Neural progenitor cell (in vitro differentiated cells): Measurements from ENCODE around the gene TNMD. TPM values are rescaled to one million over a fixed set of nuclear protein-coding genes. Genes with fewer than 3 reads are reported as not detected.

Source experiments
- DNase-seq: peaks from one replicate; pipeline ENCODE4 v3.0.0-alpha.2; 2016; ENCODE audit warnings: low spot score
- H2AFZ ChIP-seq: fragments of 200-600 bp; sonication (generic); replicated peaks from 2 replicates; pipeline ENCODE4 v1.6.1; 2016; ENCODE audit warnings: antibody characterized with exemption
- H3F3A ChIP-seq: fragments of 200-600 bp; sonication (generic); 2 replicates; pipeline ENCODE4 v1.6.1; 2016; ENCODE audit warnings: antibody characterized with exemption, low read depth
- H3K27ac ChIP-seq: fragments of 200-600 bp; sonication (generic); 2 replicates; pipeline ENCODE4 v1.5.1; 2016; ENCODE audit warnings: mild to moderate bottlenecking
- H3K27me3 ChIP-seq: fragments of 200-600 bp; sonication (generic); 2 replicates; pipeline ENCODE4 v1.6.1; 2016; ENCODE audit warnings: mild to moderate bottlenecking, moderate library complexity
- H3K36me3 ChIP-seq: fragments of 200-600 bp; sonication (generic); 2 replicates; pipeline ENCODE4 v1.5.1; 2016
- H3K4me1 ChIP-seq: fragments of 200-600 bp; sonication (generic); 2 replicates; pipeline ENCODE4 v1.6.1; 2016; ENCODE audit warnings: mixed run types
- H3K4me2 ChIP-seq: fragments of 200-600 bp; sonication (generic); 2 replicates; pipeline ENCODE4 v1.6.1; 2016
- H3K4me3 ChIP-seq: fragments of 200-600 bp; sonication (generic); 2 replicates; pipeline ENCODE4 v1.5.1; 2016
- H3K79me2 ChIP-seq: fragments of 200-600 bp; sonication (generic); 2 replicates; pipeline ENCODE4 v1.6.1; 2016; ENCODE audit warnings: low read depth
- H3K9ac ChIP-seq: fragments of 200-600 bp; sonication (generic); 2 replicates; pipeline ENCODE4 v1.6.1; 2016
- H3K9me3 ChIP-seq: fragments of 200-600 bp; sonication (generic); 2 replicates; pipeline ENCODE4 v1.5.1; 2016; ENCODE audit warnings: low read depth
- H4K20me1 ChIP-seq: fragments of 200-600 bp; sonication (generic); 2 replicates; pipeline ENCODE4 v1.6.1; 2016; ENCODE audit warnings: low read depth
- H3K27ac Mint-ChIP-seq: 3 replicates; pipeline ENCODE4 v1.8.0; 2021; ENCODE audit warnings: mixed read lengths
- H3K27me3 Mint-ChIP-seq: 2 replicates; pipeline ENCODE4 v1.8.0; 2022; ENCODE audit warnings: low read depth, mild to moderate bottlenecking, inconsistent platforms, moderate library complexity, mixed read lengths; ENCODE audit not compliant: insufficient read depth
- H3K36me3 Mint-ChIP-seq: 3 replicates; pipeline ENCODE4 v1.8.0; 2021; ENCODE audit warnings: mixed read lengths
- H3K4me1 Mint-ChIP-seq: 3 replicates; pipeline ENCODE4 v1.8.0; 2021; ENCODE audit warnings: mixed read lengths
- H3K4me3 Mint-ChIP-seq: 3 replicates; pipeline ENCODE4 v1.8.0; 2021; ENCODE audit warnings: mild to moderate bottlenecking, moderate library complexity, mixed read lengths
- H3K9me3 Mint-ChIP-seq: 3 replicates; pipeline ENCODE4 v1.8.0; 2020; ENCODE audit warnings: mixed read lengths
- CTCF ChIP-seq: fragments of 200-600 bp; sonication (generic); IDR thresholded peaks from 2 replicates; pipeline ENCODE4 v1.5.1; 2017; ENCODE audit warnings: antibody characterized with exemption, mild to moderate bottlenecking
- EZH2 ChIP-seq: fragments of 200-600 bp; sonication (generic); IDR thresholded peaks from 2 replicates; pipeline ENCODE4 v1.6.1; 2017; ENCODE audit warnings: antibody characterized with exemption, mild to moderate bottlenecking, moderate library complexity
- EZH2phosphoT487 ChIP-seq: fragments of 200-600 bp; sonication (generic); IDR thresholded peaks from 2 replicates; pipeline ENCODE4 v1.6.1; 2017; ENCODE audit warnings: antibody characterized with exemption
- total RNA-seq: library from RNA; depleted of rRNA; stranded (reverse); fragments of >200 nt; gene quantifications from 2 replicates; pipeline ENCODE4 v1.2.3, GENCODE V29; 2015; ENCODE audit warnings: low replicate concordance

The TNMD gene
- total RNA-seq, 1 donor from 2014 or later = not detected

- Histone ChIP-seq H3K79me2 (no peaks in the 10 kb centered on the region), H2AFZ (no peak overlapping the region), H3K27ac (no peak overlapping the region), H3K4me3 (no peak overlapping the region), H3F3A (no peaks in the 10 kb centered on the region), H3K4me1 (no peaks in the 10 kb centered on the region), H4K20me1 (no peaks in the 10 kb centered on the region), H3K36me3 (no peaks in the 10 kb centered on the region), H3K9me3 (no peaks in the 10 kb centered on the region), H3K27me3 (no peaks in the 10 kb centered on the region), H3K9ac (no peak overlapping the region), H3K4me2 (no peak overlapping the region)
- Mint-ChIP-seq H3K4me1 (peaks cover 4% of the 10 kb centered on the region), H3K27me3 (peaks cover 8% of the 10 kb centered on the region), H3K36me3 (no peaks in the 10 kb centered on the region), H3K27ac (no peak overlapping the region), H3K4me3 (no peak overlapping the region), H3K9me3 (no peaks in the 10 kb centered on the region)
- TF ChIP-seq EZH2phosphoT487 = no peak
- TF ChIP-seq CTCF = no peak
- TF ChIP-seq EZH2 = no peak
- no peak for DNase-seq
Measured at GRCh38 chrX:100596601-100597000, 11.9 kb downstream of the TNMD start.

- no peaks in the 10 kb centered on the region for H3F3A ChIP-seq
- peaks cover 11% of the 10 kb centered on the region for H3K4me1 Mint-ChIP-seq
- no peak overlapping the region for H3K4me2 ChIP-seq
- H3K4me3 ChIP-seq = no peak overlapping the region
- TF ChIP-seq EZH2phosphoT487 (no peak), EZH2 (no peak), CTCF (no peak)
- no peak for DNase-seq
- H2AFZ ChIP-seq = no peak overlapping the region
- H3K27me3 ChIP-seq = no peaks in the 10 kb centered on the region
- no peak overlapping the region for H3K4me3 Mint-ChIP-seq
- no peaks in the 10 kb centered on the region for H3K36me3 Mint-ChIP-seq
- H3K9me3 Mint-ChIP-seq = no peaks in the 10 kb centered on the region
- no peak overlapping the region for H3K27ac ChIP-seq
- H3K9ac ChIP-seq = no peak overlapping the region
- peaks cover 8% of the 10 kb centered on the region for H3K27me3 Mint-ChIP-seq
- H3K9me3 ChIP-seq = no peaks in the 10 kb centered on the region
- H4K20me1 ChIP-seq = no peaks in the 10 kb centered on the region
- no peaks in the 10 kb centered on the region for H3K36me3 ChIP-seq
- H3K27ac Mint-ChIP-seq = no peak overlapping the region
- H3K4me1 ChIP-seq = no peaks in the 10 kb centered on the region
- H3K79me2 ChIP-seq = no peaks in the 10 kb centered on the region
Measured at GRCh38 chrX:100599456-100599855, 14.7 kb downstream of the TNMD start.

- Mint-ChIP-seq H3K27me3 (peaks cover 7% of the 10 kb centered on the region), H3K27ac (no peak overlapping the region), H3K4me3 (no peak overlapping the region), H3K9me3 (no peaks in the 10 kb centered on the region), H3K36me3 (no peaks in the 10 kb centered on the region), H3K4me1 (peaks cover 12% of the 10 kb centered on the region)
- Histone ChIP-seq H2AFZ (no peak overlapping the region), H3K79me2 (no peaks in the 10 kb centered on the region), H3K4me1 (no peaks in the 10 kb centered on the region), H3K4me3 (no peak overlapping the region), H3K27ac (no peak overlapping the region), H4K20me1 (no peaks in the 10 kb centered on the region), H3K9me3 (no peaks in the 10 kb centered on the region), H3F3A (no peaks in the 10 kb centered on the region), H3K4me2 (no peak overlapping the region), H3K36me3 (no peaks in the 10 kb centered on the region), H3K27me3 (no peaks in the 10 kb centered on the region), H3K9ac (no peak overlapping the region)
- TF ChIP-seq EZH2phosphoT487 (no peak), EZH2 (no peak), CTCF (no peak)
- DNase-seq = no peak
Measured at GRCh38 chrX:100600340-100600739, 15.6 kb downstream of the TNMD start.
